Measurements from ENCODE around the gene PRKCD. TPM values are rescaled to one million over a fixed set of nuclear protein-coding genes. Genes with fewer than 3 reads are reported as not detected.

Gene PRKCD
- total and polyA plus RNA-seq, 2 donors (not counting 1 experiment from before 2014, with no cell fraction given), result 46.7 to 68.8 TPM

DNA sequence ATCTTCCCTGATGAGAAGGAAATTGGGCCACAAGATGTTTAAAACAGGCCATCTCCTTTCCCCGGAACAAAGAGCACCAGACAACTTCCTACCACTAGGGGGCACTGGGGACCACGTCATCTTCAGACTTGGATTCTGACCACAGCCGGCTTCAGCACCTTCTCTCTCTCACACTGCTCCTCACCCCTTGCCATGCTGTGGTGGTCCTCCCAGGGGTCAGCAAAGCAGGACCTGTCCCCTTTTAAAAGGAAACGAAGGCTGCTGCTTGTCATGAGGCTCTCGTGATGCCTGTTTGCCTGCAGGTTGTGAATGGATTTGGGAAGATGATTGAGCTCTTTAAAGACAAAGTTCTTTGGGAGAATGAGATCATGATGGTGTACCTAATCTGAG is 47.0 kb upstream of the PRKCD start:
- peak; percentile 86 for DNase-seq
- Histone ChIP-seq H3K27me3 (replicated peaks in 1 of 4; ENCODE audit: control extremely low read depth in 1 of 4, control insufficient read depth in 3 of 4, insufficient read depth in 4 of 4, low read length in 3 of 4) (no peaks in the 10 kb centered on the region), H3K9me3 (ENCODE audit: control extremely low read depth in 1 of 3, control insufficient read depth in 2 of 3, insufficient read depth in 1 of 3, low read length in 2 of 3) (no peaks in the 10 kb centered on the region), H2AFZ (ENCODE audit: insufficient read depth, low read depth, low read length, poor library complexity, severe bottlenecking) (no peak overlapping the region), H4K20me1 (ENCODE audit: control insufficient read depth, insufficient read depth, low read length, poor library complexity, severe bottlenecking) (no peaks in the 10 kb centered on the region), H3K79me2 (ENCODE audit: control insufficient read depth, insufficient read depth, low read length) (peaks cover 7% of the 10 kb centered on the region), H3K4me1 (ENCODE audit: control insufficient read depth in 2 of 2, insufficient read depth in 2 of 2, low read length in 2 of 2) (no peaks in the 10 kb centered on the region), H3K9ac (ENCODE audit: low read length) (no peak overlapping the region), H3K36me3 (replicated peaks in 1 of 2; ENCODE audit: control extremely low read depth in 1 of 2, control insufficient read depth in 1 of 2, extremely low read depth in 1 of 2, insufficient read depth in 2 of 2, low read length in 1 of 2) (peaks cover 3 to 66% of the 10 kb centered on the region in 2 experiments), H3K27ac (ENCODE audit: low read length in 2 of 2) (no peak overlapping the region), H3K4me3 (ENCODE audit: control extremely low read depth in 1 of 5, extremely low read depth in 1 of 5, insufficient read depth in 1 of 5, low read depth in 2 of 5, low read length in 4 of 5) (no peak overlapping the region), H3K4me2 (replicated peaks; ENCODE audit: low read depth, low read length, poor library complexity, severe bottlenecking) (no peak overlapping the region)
- ChIA-PET CTCF (interaction anchor here (0.7 to 17.4 kb wide), 21 partner anchors 9 to 597 kb away, joined by 3 to 262 read pairs (median 6); no protein-coding TSS in a partner anchor), POLR2A (interaction anchor here (0.8 to 1.0 kb wide), 2 partner anchors 67 to 82 kb away, joined by 3 to 6 read pairs; no protein-coding TSS in a partner anchor)
- Mint-ChIP-seq H3K4me3 (no peak overlapping the region), H3K9me3 (ENCODE audit: insufficient read depth) (no peaks in the 10 kb centered on the region), H3K4me1 (no peaks in the 10 kb centered on the region), H3K27me3 (no peaks in the 10 kb centered on the region), H3K27ac (no peak overlapping the region)
- WGBS (ENCODE audit: insufficient coverage), result 17% methylated on average over 5 of the region's 5 CpGs
- TF ChIP-seq EZH2 (IDR thresholded peaks at IDR 0.05; ENCODE audit: borderline replicate concordance, insufficient read depth, low read depth, low read length, poor library complexity, severe bottlenecking), result no peak
- TF ChIP-seq, protein P1, sequence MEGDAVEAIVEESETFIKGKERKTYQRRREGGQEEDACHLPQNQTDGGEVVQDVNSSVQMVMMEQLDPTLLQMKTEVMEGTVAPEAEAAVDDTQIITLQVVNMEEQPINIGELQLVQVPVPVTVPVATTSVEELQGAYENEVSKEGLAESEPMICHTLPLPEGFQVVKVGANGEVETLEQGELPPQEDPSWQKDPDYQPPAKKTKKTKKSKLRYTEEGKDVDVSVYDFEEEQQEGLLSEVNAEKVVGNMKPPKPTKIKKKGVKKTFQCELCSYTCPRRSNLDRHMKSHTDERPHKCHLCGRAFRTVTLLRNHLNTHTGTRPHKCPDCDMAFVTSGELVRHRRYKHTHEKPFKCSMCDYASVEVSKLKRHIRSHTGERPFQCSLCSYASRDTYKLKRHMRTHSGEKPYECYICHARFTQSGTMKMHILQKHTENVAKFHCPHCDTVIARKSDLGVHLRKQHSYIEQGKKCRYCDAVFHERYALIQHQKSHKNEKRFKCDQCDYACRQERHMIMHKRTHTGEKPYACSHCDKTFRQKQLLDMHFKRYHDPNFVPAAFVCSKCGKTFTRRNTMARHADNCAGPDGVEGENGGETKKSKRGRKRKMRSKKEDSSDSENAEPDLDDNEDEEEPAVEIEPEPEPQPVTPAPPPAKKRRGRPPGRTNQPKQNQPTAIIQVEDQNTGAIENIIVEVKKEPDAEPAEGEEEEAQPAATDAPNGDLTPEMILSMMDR (IDR thresholded peaks at IDR 0.05), result peak; percentile 90
- intact Hi-C loops (cut with micrococcal nuclease), result loop anchor here (1.0 to 5.0 kb wide), 5 partner anchors 16 to 185 kb away; partner anchors contain the start of gene RFT1
- ATAC-seq (ENCODE audit: low read depth), result peak; percentile 84

DNA sequence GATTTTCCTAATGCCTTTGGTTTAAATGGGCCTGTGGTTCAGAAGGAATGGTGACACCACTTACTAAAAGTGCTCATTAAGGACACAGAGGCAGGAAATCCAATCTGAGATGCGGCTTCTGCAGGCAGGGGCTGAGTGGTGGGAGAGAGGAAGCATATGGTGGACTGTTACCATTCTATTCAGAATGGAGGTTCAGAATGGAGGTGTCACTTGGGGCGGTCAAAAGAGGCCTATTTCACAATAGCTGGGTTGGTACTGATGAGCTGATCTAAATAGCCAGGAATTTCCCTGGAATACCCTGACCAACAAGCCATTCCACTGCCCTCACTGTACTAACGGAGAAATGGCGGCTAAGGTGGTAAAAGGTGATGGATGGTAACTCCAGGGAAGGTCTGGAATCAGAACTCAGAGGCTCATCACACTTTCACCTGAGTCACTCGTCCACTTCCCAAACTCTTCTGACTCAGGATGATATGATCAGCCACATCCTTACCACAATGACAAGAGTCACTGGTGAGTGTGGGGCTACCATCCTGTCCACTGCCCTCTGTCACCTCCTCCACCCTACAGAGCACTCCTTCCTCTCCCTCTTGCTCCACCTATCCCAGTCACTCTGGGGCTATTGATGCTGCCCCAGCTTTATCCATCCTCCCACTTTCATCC is 46.5 kb upstream of the PRKCD start:
- no peak overlapping the region for H3K4me3 Mint-ChIP-seq
- 100% methylated on average over 1 of the region's 5 CpGs for WGBS (ENCODE audit: insufficient coverage)
- ATAC-seq (ENCODE audit: low read depth), result no peak
- no peak overlapping the region for H3K27ac ChIP-seq (ENCODE audit: low read length in 2 of 2)
- H3K9me3 ChIP-seq (ENCODE audit: control extremely low read depth in 1 of 3, control insufficient read depth in 2 of 3, insufficient read depth in 1 of 3, low read length in 2 of 3), result no peaks in the 10 kb centered on the region
- H3K4me3 ChIP-seq (ENCODE audit: control extremely low read depth in 1 of 5, extremely low read depth in 1 of 5, insufficient read depth in 1 of 5, low read depth in 2 of 5, low read length in 4 of 5), result no peak overlapping the region
- H3K9me3 Mint-ChIP-seq (ENCODE audit: insufficient read depth), result no peaks in the 10 kb centered on the region
- no peak overlapping the region for H2AFZ ChIP-seq (ENCODE audit: insufficient read depth, low read depth, low read length, poor library complexity, severe bottlenecking)
- POLR2A ChIA-PET, result interaction anchor here (0.8 to 1.0 kb wide), 2 partner anchors 66 to 81 kb away, joined by 3 to 6 read pairs; no protein-coding TSS in a partner anchor
- H3K4me2 ChIP-seq (replicated peaks; ENCODE audit: low read depth, low read length, poor library complexity, severe bottlenecking), result no peak overlapping the region
- DNase-seq, result no peak
- no peaks in the 10 kb centered on the region for H3K27me3 ChIP-seq (replicated peaks in 1 of 4; ENCODE audit: control extremely low read depth in 1 of 4, control insufficient read depth in 3 of 4, insufficient read depth in 4 of 4, low read length in 3 of 4)
- no peak overlapping the region for H3K9ac ChIP-seq (ENCODE audit: low read length)
- peaks cover 7% of the 10 kb centered on the region for H3K79me2 ChIP-seq (ENCODE audit: control insufficient read depth, insufficient read depth, low read length)
- peaks cover 1 to 72% of the 10 kb centered on the region in 2 experiments for H3K36me3 ChIP-seq (replicated peaks in 1 of 2; ENCODE audit: control extremely low read depth in 1 of 2, control insufficient read depth in 1 of 2, extremely low read depth in 1 of 2, insufficient read depth in 2 of 2, low read length in 1 of 2)
- no peaks in the 10 kb centered on the region for H3K4me1 Mint-ChIP-seq
- TF ChIP-seq, protein P1 (IDR thresholded peaks at IDR 0.05), result no peak
- no peak for TF ChIP-seq EZH2 (IDR thresholded peaks at IDR 0.05; ENCODE audit: borderline replicate concordance, insufficient read depth, low read depth, low read length, poor library complexity, severe bottlenecking)
- no peaks in the 10 kb centered on the region for H3K4me1 ChIP-seq (ENCODE audit: control insufficient read depth in 2 of 2, insufficient read depth in 2 of 2, low read length in 2 of 2)
- H4K20me1 ChIP-seq (ENCODE audit: control insufficient read depth, insufficient read depth, low read length, poor library complexity, severe bottlenecking), result no peaks in the 10 kb centered on the region
- CTCF ChIA-PET, result interaction anchor here (0.7 to 17.4 kb wide), 23 partner anchors 8 to 596 kb away, joined by 3 to 262 read pairs (median 5); no protein-coding TSS in a partner anchor
- intact Hi-C loops (cut with micrococcal nuclease), result loop anchor here (1.0 to 5.0 kb wide), 5 partner anchors 16 to 185 kb away; partner anchors contain the start of gene RFT1
- H3K27ac Mint-ChIP-seq, result no peak overlapping the region
- H3K27me3 Mint-ChIP-seq, result no peaks in the 10 kb centered on the region
